ENCODE results near the gene TTC12.

DNA sequence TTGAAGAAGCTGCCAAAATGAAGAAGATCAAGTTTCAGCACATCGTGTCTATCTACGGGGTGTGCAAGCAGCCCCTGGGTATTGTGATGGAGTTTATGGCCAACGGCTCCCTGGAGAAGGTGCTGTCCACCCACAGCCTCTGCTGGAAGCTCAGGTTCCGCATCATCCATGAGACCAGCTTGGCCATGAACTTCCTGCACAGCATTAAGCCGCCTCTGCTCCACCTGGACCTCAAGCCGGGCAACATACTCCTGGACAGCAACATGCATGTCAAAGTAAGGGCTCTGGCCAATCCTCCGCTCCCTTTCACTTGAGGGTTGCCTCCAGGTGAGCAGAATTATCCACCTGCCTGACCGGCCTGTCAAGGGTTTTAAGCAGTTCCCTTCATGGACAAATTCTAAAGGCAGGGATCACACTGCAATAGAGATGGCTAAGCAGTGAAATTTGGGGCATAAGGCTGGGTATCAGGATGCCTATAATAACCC is 79.2 kb downstream of the TTC12 start:
- TF ChIP-seq CTCF (IDR thresholded peaks at IDR 0.05; ENCODE audit: low read length) (no peak), EZH2phosphoT487 (IDR thresholded peaks at IDR 0.05; ENCODE audit: low read length) (no peak)
